ENCODE measurements around the gene SLC16A8.
"Not testable (repeated sequence)": the region's sequence is repeated elsewhere in the genome, so short reads cannot be mapped to it uniquely, and the experiment has no call there.

Gene SLC16A8

GRCh38 chr22:38083931-38084631, at the start of gene SLC16A8:
TSS of gene SLC16A8 (minus strand) at chr22:38084184. CDS start at chr22:38082873, 1,311 bp downstream.
- no peak for DNase-seq

- DNase-seq = no peak
These were observed 49.3 kb upstream of the SLC16A8 start for GRCh38 chr22:38133331-38133730.

GRCh38 chr22:38132794-38133193, 48.8 kb upstream of the SLC16A8 start:
- no peak for DNase-seq

- no peak for DNase-seq
These were observed 48.2 kb upstream of the SLC16A8 start for GRCh38 chr22:38132136-38132535.

- DNase-seq = no peak
These were observed 47.4 kb upstream of the SLC16A8 start for GRCh38 chr22:38131399-38131798.

GRCh38 chr22:38129856-38130255, 45.9 kb upstream of the SLC16A8 start:
- DNase-seq = no peak

GRCh38 chr22:38129021-38129420, 45.0 kb upstream of the SLC16A8 start:
- DNase-seq = no peak

GRCh38 chr22:38127869-38128268, 43.9 kb upstream of the SLC16A8 start:
- no peak for DNase-seq

- no peak for DNase-seq
These were observed 43.1 kb upstream of the SLC16A8 start for GRCh38 chr22:38126928-38127668.

GRCh38 chr22:38125751-38126201, 41.8 kb upstream of the SLC16A8 start:
- no peak for DNase-seq

GRCh38 chr22:38125038-38125610, 41.1 kb upstream of the SLC16A8 start:
- DNase-seq = no peak

- DNase-seq = no peak
These were observed 40.4 kb upstream of the SLC16A8 start for GRCh38 chr22:38124236-38124974.

GRCh38 chr22:38122616-38123015, 38.6 kb upstream of the SLC16A8 start:
- no peak for DNase-seq

- no peak for DNase-seq
These were observed 36.6 kb upstream of the SLC16A8 start for GRCh38 chr22:38120359-38121110.

- DNase-seq = not testable (repeated sequence)
These were observed 34.8 kb upstream of the SLC16A8 start for GRCh38 chr22:38118747-38119146.

- DNase-seq = no peak
These were observed 34.2 kb upstream of the SLC16A8 start for GRCh38 chr22:38118182-38118581.

GRCh38 chr22:38117556-38117955, 33.6 kb upstream of the SLC16A8 start:
- DNase-seq = not testable (repeated sequence)

- no peak for DNase-seq
These were observed 31.6 kb upstream of the SLC16A8 start for GRCh38 chr22:38115423-38116205.

- DNase-seq = peak; percentile 50
These were observed 30.8 kb upstream of the SLC16A8 start for GRCh38 chr22:38114484-38115398.

- DNase-seq = no peak
These were observed 28.4 kb upstream of the SLC16A8 start for GRCh38 chr22:38112381-38112780.

Data from NCI-H1105 treated with DMSO at 0.1 percent for 48 hours (cell line).